ENCODE measurements around the gene HDAC4. TPM values are rescaled to one million over a fixed set of nuclear protein-coding genes. Genes with fewer than 3 reads are reported as not detected.

HDAC4 gene
- total and polyA plus RNA-seq, 2 donors from 2014 or later, result 2.2 to 56.8 TPM

GRCh38 chr2:239105234-239105633 lies 295.6 kb downstream of the HDAC4 start:
- intact Hi-C loops (cut with DNase I), result no loop called here
- Histone ChIP-seq H3K27me3 (ENCODE audit: control insufficient read depth, insufficient read depth, low read length) (no peaks in the 10 kb centered on the region), H3K4me3 (ENCODE audit: low read length in 3 of 3) (no peak overlapping the region), H3K27ac (ENCODE audit: low read depth in 2 of 2, low read length in 2 of 2) (no peak overlapping the region), H3K9me3 (ENCODE audit: control insufficient read depth in 2 of 3, insufficient read depth in 1 of 3, low read length in 3 of 3) (no peaks in the 10 kb centered on the region), H3K36me3 (ENCODE audit: control insufficient read depth in 2 of 3, insufficient read depth in 3 of 3, low read length in 3 of 3) (peaks cover 3 to 12% (median 8%) of the 10 kb centered on the region in 3 donors), H3K4me1 (ENCODE audit: control insufficient read depth in 2 of 3, insufficient read depth in 2 of 3, low read depth in 1 of 3, low read length in 3 of 3) (no peaks in the 10 kb centered on the region), H3K9ac (ENCODE audit: low read length in 3 of 3) (no peak overlapping the region)
- FAIRE-seq (no peak), DNase-seq (no peak)
- TF ChIP-seq CTCF (IDR thresholded peaks at IDR 0.05; ENCODE audit: borderline replicate concordance, extremely low read depth, insufficient read depth), result no peak

GRCh38 chr2:239104800-239105199 lies 296.0 kb downstream of the HDAC4 start:
- Histone ChIP-seq H3K27ac (ENCODE audit: low read depth in 2 of 2, low read length in 2 of 2) (no peak overlapping the region), H3K4me3 (ENCODE audit: low read length in 3 of 3) (no peak overlapping the region), H3K4me1 (ENCODE audit: control insufficient read depth in 2 of 3, insufficient read depth in 2 of 3, low read depth in 1 of 3, low read length in 3 of 3) (no peaks in the 10 kb centered on the region), H3K36me3 (ENCODE audit: control insufficient read depth in 2 of 3, insufficient read depth in 3 of 3, low read length in 3 of 3) (peaks cover 3 to 11% (median 7%) of the 10 kb centered on the region in 3 donors), H3K9ac (ENCODE audit: low read length in 3 of 3) (no peak overlapping the region), H3K9me3 (ENCODE audit: control insufficient read depth in 2 of 3, insufficient read depth in 1 of 3, low read length in 3 of 3) (no peaks in the 10 kb centered on the region), H3K27me3 (ENCODE audit: control insufficient read depth, insufficient read depth, low read length) (no peaks in the 10 kb centered on the region)
- FAIRE-seq (no peak), DNase-seq (no peak)
- no peak for TF ChIP-seq CTCF (IDR thresholded peaks at IDR 0.05; ENCODE audit: borderline replicate concordance, extremely low read depth, insufficient read depth)
- intact Hi-C loops (cut with DNase I), result no loop called here

GRCh38 chr2:239103125-239104098 lies 297.4 kb downstream of the HDAC4 start:
- Histone ChIP-seq H3K27me3 (ENCODE audit: control insufficient read depth, insufficient read depth, low read length) (no peaks in the 10 kb centered on the region), H3K9ac (ENCODE audit: low read length in 3 of 3) (no peak overlapping the region), H3K4me3 (ENCODE audit: low read length in 3 of 3) (no peak overlapping the region), H3K27ac (ENCODE audit: low read depth in 2 of 2, low read length in 2 of 2) (no peak overlapping the region), H3K36me3 (ENCODE audit: control insufficient read depth in 2 of 3, insufficient read depth in 3 of 3, low read length in 3 of 3) (peaks cover 0 to 7% (median 3%) of the 10 kb centered on the region in 3 donors), H3K4me1 (ENCODE audit: control insufficient read depth in 2 of 3, insufficient read depth in 2 of 3, low read depth in 1 of 3, low read length in 3 of 3) (no peaks in the 10 kb centered on the region), H3K9me3 (ENCODE audit: control insufficient read depth in 2 of 3, insufficient read depth in 1 of 3, low read length in 3 of 3) (no peaks in the 10 kb centered on the region)
- intact Hi-C loops (cut with DNase I), result no loop called here
- DNase-seq (no peak), FAIRE-seq (no peak)
- no peak for TF ChIP-seq CTCF (IDR thresholded peaks at IDR 0.05; ENCODE audit: borderline replicate concordance, extremely low read depth, insufficient read depth)
